Measurements from ENCODE around the gene LRFN4. TPM values are rescaled to one million over a fixed set of nuclear protein-coding genes. Genes with fewer than 3 reads are reported as not detected.

Gene LRFN4
- total RNA-seq, 1 experiment from 2014 or later, result 30.3 TPM

GRCh38 chr11:66858939-66859685, 2.2 kb downstream of the LRFN4 start:
- H3K27ac Mint-ChIP-seq (ENCODE audit: unreplicated experiment), result no peak overlapping the region
- TF ChIP-seq, protein P1, sequence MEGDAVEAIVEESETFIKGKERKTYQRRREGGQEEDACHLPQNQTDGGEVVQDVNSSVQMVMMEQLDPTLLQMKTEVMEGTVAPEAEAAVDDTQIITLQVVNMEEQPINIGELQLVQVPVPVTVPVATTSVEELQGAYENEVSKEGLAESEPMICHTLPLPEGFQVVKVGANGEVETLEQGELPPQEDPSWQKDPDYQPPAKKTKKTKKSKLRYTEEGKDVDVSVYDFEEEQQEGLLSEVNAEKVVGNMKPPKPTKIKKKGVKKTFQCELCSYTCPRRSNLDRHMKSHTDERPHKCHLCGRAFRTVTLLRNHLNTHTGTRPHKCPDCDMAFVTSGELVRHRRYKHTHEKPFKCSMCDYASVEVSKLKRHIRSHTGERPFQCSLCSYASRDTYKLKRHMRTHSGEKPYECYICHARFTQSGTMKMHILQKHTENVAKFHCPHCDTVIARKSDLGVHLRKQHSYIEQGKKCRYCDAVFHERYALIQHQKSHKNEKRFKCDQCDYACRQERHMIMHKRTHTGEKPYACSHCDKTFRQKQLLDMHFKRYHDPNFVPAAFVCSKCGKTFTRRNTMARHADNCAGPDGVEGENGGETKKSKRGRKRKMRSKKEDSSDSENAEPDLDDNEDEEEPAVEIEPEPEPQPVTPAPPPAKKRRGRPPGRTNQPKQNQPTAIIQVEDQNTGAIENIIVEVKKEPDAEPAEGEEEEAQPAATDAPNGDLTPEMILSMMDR (IDR thresholded peaks at IDR 0.05; ENCODE audit: unreplicated experiment), result no peak
- H3K27me3 Mint-ChIP-seq (ENCODE audit: unreplicated experiment), result no peaks in the 10 kb centered on the region
- intact Hi-C loops (cut with micrococcal nuclease; ENCODE audit: unreplicated experiment), result no loop called here
- H3K36me3 Mint-ChIP-seq (ENCODE audit: insufficient read depth, unreplicated experiment), result peaks cover 53% of the 10 kb centered on the region
- no TSS peak for BruUV-seq (replicated peaks)
- no peak overlapping the region for H3K4me3 Mint-ChIP-seq (ENCODE audit: low read depth, unreplicated experiment)
- peaks cover 4% of the 10 kb centered on the region for H3K4me1 Mint-ChIP-seq (ENCODE audit: low read depth, unreplicated experiment)
- CTCF ChIA-PET, result no interaction called here
- no peaks in the 10 kb centered on the region for H3K9me3 Mint-ChIP-seq (ENCODE audit: low read depth, unreplicated experiment)
- DNase-seq, result no peak

DNA sequence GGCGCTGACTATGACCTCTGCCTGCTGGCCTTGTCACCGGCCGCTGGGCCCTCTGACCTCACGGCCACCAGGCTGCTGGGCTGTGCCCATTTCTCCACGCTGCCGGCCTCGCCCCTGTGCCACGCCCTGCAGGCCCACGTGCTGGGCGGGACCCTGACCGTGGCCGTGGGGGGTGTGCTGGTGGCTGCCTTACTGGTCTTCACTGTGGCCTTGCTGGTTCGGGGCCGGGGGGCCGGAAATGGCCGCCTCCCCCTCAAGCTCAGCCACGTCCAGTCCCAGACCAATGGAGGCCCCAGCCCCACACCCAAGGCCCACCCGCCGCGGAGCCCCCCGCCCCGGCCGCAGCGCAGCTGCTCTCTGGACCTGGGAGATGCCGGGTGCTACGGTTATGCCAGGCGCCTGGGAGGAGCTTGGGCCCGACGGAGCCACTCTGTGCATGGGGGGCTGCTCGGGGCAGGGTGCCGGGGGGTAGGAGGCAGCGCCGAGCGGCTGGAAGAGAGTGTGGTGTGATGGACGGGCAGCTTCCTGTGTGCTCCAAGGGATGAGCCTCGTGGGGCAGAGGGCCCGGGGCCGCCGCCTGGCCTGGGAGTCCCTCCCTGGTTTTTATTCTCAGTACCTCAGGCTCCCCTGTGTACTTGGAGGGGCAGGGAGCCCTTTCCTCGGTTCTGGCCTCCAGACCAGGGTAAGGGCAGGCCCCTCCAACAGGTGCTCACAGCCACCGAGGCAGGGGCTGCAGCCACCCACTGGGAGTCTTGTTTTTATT, 3.0 kb downstream of the LRFN4 start:
- Mint-ChIP-seq H3K9me3 (ENCODE audit: low read depth, unreplicated experiment) (no peaks in the 10 kb centered on the region), H3K4me1 (ENCODE audit: low read depth, unreplicated experiment) (no peaks in the 10 kb centered on the region), H3K27ac (ENCODE audit: unreplicated experiment) (no peak overlapping the region), H3K27me3 (ENCODE audit: unreplicated experiment) (no peaks in the 10 kb centered on the region), H3K36me3 (ENCODE audit: insufficient read depth, unreplicated experiment) (peaks cover 53% of the 10 kb centered on the region), H3K4me3 (ENCODE audit: low read depth, unreplicated experiment) (no peak overlapping the region)
- TF ChIP-seq, protein P1 (IDR thresholded peaks at IDR 0.05; ENCODE audit: unreplicated experiment), result no peak
- intact Hi-C loops (cut with micrococcal nuclease; ENCODE audit: unreplicated experiment), result no loop called here
- no peak for DNase-seq
- CTCF ChIA-PET, result no interaction called here
- BruUV-seq (replicated peaks), result no TSS peak

- no peaks in the 10 kb centered on the region for H3K27me3 Mint-ChIP-seq (ENCODE audit: unreplicated experiment)
- CTCF ChIA-PET, result no interaction called here
- H3K9me3 Mint-ChIP-seq (ENCODE audit: low read depth, unreplicated experiment), result no peaks in the 10 kb centered on the region
- no TSS peak for BruUV-seq (replicated peaks)
- H3K36me3 Mint-ChIP-seq (ENCODE audit: insufficient read depth, unreplicated experiment), result peaks cover 52% of the 10 kb centered on the region
- no peak overlapping the region for H3K27ac Mint-ChIP-seq (ENCODE audit: unreplicated experiment)
- H3K4me1 Mint-ChIP-seq (ENCODE audit: low read depth, unreplicated experiment), result no peaks in the 10 kb centered on the region
- intact Hi-C loops (cut with micrococcal nuclease; ENCODE audit: unreplicated experiment), result no loop called here
- TF ChIP-seq, protein P1 (IDR thresholded peaks at IDR 0.05; ENCODE audit: unreplicated experiment), result no peak
- H3K4me3 Mint-ChIP-seq (ENCODE audit: low read depth, unreplicated experiment), result no peak overlapping the region
- DNase-seq, result no peak
Observed at GRCh38 chr11:66860449-66860831, 3.6 kb downstream of the LRFN4 start.

GRCh38 chr11:66861038-66861773, 4.3 kb downstream of the LRFN4 start:
- no peak for DNase-seq

More at GRCh38 chr11:66861038-66861773, 4.3 kb downstream of the LRFN4 start:
- intact Hi-C loops (cut with micrococcal nuclease; ENCODE audit: unreplicated experiment), result no loop called here
- CTCF ChIA-PET, result no interaction called here
- H3K27me3 Mint-ChIP-seq (ENCODE audit: unreplicated experiment), result no peaks in the 10 kb centered on the region
- no peaks in the 10 kb centered on the region for H3K9me3 Mint-ChIP-seq (ENCODE audit: low read depth, unreplicated experiment)
- TF ChIP-seq, protein P1 (IDR thresholded peaks at IDR 0.05; ENCODE audit: unreplicated experiment), result no peak
- no peaks in the 10 kb centered on the region for H3K4me1 Mint-ChIP-seq (ENCODE audit: low read depth, unreplicated experiment)
- no peak overlapping the region for H3K27ac Mint-ChIP-seq (ENCODE audit: unreplicated experiment)
- H3K36me3 Mint-ChIP-seq (ENCODE audit: insufficient read depth, unreplicated experiment), result peaks cover 44% of the 10 kb centered on the region
- BruUV-seq (replicated peaks), result no TSS peak
- H3K4me3 Mint-ChIP-seq (ENCODE audit: low read depth, unreplicated experiment), result no peak overlapping the region
